Measurements from ENCODE around the gene SERPIND1.

The SERPIND1 gene

DNA sequence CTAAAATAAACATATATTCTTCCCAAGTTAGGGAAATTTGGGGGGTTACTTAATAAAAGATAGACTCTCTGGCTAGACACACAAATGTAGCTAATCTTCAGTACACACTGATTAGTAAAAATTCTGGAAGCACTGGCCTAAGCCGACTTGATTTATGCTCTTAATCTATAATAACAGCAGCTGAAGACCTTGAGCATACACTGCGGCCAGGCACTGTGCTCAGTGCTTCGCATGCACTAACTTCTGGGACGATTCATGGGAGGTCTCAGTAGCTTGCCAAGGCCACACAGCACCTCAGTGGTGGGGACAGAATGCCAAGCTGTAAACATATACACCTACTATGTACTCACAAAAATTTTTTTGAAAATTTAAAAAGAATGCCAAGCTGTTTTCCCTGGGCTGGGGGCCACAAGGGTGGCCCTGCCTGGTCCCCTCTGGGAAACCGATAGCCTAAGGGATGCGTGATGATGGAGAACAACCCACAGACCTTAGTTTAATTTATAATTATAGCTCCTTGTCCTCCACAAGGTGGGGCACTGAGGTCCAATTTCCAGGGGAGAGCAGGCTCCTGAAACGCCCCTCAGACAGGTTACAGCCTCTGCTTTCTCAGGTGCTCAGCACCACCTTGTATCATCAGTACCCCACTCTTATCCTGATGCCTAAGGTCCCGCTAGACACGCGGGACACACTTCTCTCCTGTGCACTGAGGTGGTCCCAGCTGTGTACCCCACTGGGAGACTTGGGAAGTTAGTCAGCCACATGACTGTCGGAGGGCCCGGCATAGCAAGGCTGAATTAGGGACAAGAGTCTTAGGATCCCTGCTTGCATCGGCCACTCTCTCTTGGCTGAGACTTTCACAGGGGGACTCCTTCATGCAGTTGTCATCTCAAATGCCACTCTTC lies 20.1 kb downstream of the SERPIND1 start:
- TF ChIP-seq, protein P1, sequence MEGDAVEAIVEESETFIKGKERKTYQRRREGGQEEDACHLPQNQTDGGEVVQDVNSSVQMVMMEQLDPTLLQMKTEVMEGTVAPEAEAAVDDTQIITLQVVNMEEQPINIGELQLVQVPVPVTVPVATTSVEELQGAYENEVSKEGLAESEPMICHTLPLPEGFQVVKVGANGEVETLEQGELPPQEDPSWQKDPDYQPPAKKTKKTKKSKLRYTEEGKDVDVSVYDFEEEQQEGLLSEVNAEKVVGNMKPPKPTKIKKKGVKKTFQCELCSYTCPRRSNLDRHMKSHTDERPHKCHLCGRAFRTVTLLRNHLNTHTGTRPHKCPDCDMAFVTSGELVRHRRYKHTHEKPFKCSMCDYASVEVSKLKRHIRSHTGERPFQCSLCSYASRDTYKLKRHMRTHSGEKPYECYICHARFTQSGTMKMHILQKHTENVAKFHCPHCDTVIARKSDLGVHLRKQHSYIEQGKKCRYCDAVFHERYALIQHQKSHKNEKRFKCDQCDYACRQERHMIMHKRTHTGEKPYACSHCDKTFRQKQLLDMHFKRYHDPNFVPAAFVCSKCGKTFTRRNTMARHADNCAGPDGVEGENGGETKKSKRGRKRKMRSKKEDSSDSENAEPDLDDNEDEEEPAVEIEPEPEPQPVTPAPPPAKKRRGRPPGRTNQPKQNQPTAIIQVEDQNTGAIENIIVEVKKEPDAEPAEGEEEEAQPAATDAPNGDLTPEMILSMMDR (IDR thresholded peaks at IDR 0.05) = no peak
- intact Hi-C loops (cut with DNase I; ENCODE audit: low total_unique reads) = no loop called here
- Histone ChIP-seq H3K27me3 (no peaks in the 10 kb centered on the region), H3K27ac (no peak overlapping the region), H3K4me1 (no peaks in the 10 kb centered on the region), H3K4me3 (no peak overlapping the region), H3K9me3 (no peaks in the 10 kb centered on the region), H3K36me3 (peaks cover 47 to 82% (median 73%) of the 10 kb centered on the region in 3 donors)
- no peak for DNase-seq

DNA sequence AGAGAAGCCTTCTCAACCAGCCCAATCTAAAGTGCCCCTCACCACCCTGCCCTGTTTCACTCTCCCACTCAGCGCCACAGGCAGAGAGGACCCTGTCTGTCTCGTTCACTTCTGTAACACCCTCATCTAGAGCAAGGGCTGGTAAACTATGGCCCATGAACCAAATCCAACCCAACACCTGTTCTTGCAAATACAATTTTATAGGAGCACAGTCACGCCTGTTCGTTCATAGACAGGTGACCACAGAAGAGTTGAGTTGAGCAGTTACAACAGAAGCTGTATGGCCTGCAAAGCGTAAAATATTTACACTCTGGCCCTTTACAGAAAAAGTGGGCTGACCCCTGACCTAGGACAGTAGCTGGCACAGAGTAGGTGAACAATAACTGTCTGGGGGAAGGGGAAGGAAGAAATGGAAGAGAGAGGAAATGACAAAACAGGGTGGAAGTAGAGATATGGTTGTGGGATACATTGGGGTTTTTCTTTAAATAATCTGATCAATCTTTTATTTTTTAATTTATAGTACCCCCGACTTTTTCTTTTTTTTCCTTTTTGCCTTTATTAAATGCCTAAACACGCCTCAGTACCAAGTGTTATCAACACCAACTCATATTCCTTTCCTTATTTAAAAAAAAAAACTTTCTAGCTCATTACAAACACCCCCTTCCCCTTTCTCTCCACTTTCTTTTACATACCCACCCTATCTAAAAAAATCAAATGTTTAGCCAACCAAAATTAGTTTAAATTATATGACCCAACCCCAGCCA lies 20.9 kb downstream of the SERPIND1 start:
- Histone ChIP-seq H3K27me3 (no peaks in the 10 kb centered on the region), H3K4me1 (no peaks in the 10 kb centered on the region), H3K36me3 (peaks cover 50 to 89% (median 75%) of the 10 kb centered on the region in 3 donors), H3K4me3 (no peak overlapping the region), H3K27ac (no peak overlapping the region), H3K9me3 (no peaks in the 10 kb centered on the region)
- no peak for DNase-seq
- intact Hi-C loops (cut with DNase I; ENCODE audit: low total_unique reads) = no loop called here
- TF ChIP-seq, protein P1 (IDR thresholded peaks at IDR 0.05) = no peak

DNA sequence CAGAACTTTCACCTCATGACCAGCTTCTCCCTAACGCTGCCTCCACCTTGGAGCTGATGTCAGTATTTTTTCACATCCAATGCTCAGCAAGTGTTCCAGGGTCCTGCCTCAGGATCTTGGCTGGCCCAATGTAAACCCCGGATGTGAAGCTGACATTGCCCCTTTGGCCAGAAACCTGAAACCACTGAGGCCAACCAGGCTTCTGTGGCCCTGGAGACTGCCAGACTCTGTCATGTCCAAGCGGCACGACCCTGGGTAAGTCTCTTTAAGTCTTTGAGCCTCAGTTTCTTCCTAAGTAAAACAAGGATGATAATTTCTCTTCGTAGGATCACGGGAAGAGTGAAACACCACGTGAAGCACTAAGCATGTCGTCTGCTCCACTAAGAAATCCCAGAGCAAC lies 22.8 kb downstream of the SERPIND1 start:
- Histone ChIP-seq H3K4me3 (no peak overlapping the region), H3K36me3 (peaks cover 69 to 97% (median 85%) of the 10 kb centered on the region in 3 donors), H3K9me3 (no peaks in the 10 kb centered on the region), H3K27me3 (no peaks in the 10 kb centered on the region), H3K27ac (no peak overlapping the region), H3K4me1 (no peaks in the 10 kb centered on the region)
- no peak for DNase-seq
- intact Hi-C loops (cut with DNase I; ENCODE audit: low total_unique reads) = no loop called here
- TF ChIP-seq, protein P1 (IDR thresholded peaks at IDR 0.05) = no peak

DNA sequence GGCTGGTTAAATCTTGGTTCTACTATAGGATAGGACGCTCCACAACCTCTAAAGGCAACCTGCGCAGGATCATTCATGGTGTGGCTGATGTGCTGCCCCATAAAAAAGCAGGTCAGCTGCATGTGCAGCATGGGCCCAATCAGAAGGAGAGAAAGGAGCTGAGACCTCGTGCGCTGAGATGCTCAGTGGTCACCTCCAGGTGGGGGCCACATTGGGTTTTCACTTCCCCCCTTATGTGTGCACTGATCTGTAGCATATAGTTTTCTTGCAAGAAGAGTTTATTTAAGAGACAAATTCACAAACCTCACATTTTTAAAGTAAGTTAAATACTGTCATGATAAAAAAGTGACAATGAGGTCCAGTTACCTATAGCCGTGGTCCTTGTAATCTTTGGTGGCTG lies 24.3 kb downstream of the SERPIND1 start:
- H3K36me3 ChIP-seq = peaks cover 74 to 97% (median 86%) of the 10 kb centered on the region in 3 donors
- H3K27ac ChIP-seq = no peak overlapping the region
- intact Hi-C loops (cut with DNase I; ENCODE audit: low total_unique reads) = no loop called here
- H3K4me1 ChIP-seq = no peaks in the 10 kb centered on the region
- DNase-seq = no peak
- H3K9me3 ChIP-seq = no peaks in the 10 kb centered on the region
- no peak overlapping the region for H3K4me3 ChIP-seq
- no peaks in the 10 kb centered on the region for H3K27me3 ChIP-seq
- TF ChIP-seq, protein P1 (IDR thresholded peaks at IDR 0.05) = no peak

DNA sequence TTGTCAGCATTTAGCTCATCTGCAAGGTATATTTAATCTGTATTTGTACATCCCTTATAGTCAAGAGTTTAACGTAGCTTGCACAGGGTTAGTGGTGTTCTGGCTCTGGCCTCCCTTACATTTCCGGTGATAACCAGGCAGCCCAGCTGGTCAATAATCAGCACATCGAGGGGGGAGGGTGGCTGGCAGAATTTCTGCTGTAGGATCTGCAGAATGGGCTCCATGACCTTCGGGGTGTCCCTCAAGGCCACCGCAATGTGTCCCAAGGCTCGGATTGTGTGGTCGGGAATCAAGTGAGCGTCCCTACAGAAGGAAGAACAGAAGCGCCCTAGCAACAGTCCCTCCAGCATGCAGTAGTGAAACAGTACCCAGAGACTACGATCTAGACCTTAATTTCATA lies 25.1 kb downstream of the SERPIND1 start:
- peaks cover 79 to 100% (median 93%) of the 10 kb centered on the region in 3 donors for H3K36me3 ChIP-seq
- no peaks in the 10 kb centered on the region for H3K4me1 ChIP-seq
- H3K27ac ChIP-seq = no peak overlapping the region

More for the DNA sequence above, 25.1 kb downstream of the SERPIND1 start:
- TF ChIP-seq, protein P1 (IDR thresholded peaks at IDR 0.05) = no peak
- Histone ChIP-seq H3K4me3 (no peak overlapping the region), H3K27me3 (no peaks in the 10 kb centered on the region), H3K9me3 (no peaks in the 10 kb centered on the region)
- intact Hi-C loops (cut with DNase I; ENCODE audit: low total_unique reads) = no loop called here
- no peak for DNase-seq

Measured in tibial artery (tissue), 4 donors.